HepG2 (cell line): ENCODE results near the gene C3orf18. TPM values are rescaled to one million over a fixed set of nuclear protein-coding genes. Genes with fewer than 3 reads are reported as not detected.

Experiments used
- AKAP8 ChIP-seq: sonication (generic); formaldehyde crosslinking; IDR thresholded peaks from 2 replicates; pipeline ENCODE4 v1.5.1; 2020; ENCODE audit warnings: mild to moderate bottlenecking, missing genetic modification reagents
- ATF5 ChIP-seq: sonication (generic); formaldehyde crosslinking; IDR thresholded peaks from 2 replicates; pipeline ENCODE4 v1.4.0; 2020; ENCODE audit warnings: mild to moderate bottlenecking, low read depth, missing genetic modification reagents
- BCL6 ChIP-seq: IDR thresholded peaks from 2 replicates; pipeline ENCODE4 v1.6.1; 2016; ENCODE audit warnings: missing genetic modification reagents, missing compliant biosample characterization
- BORCS8-MEF2B ChIP-seq: sonication (generic); formaldehyde crosslinking; IDR thresholded peaks from 2 replicates; pipeline ENCODE4 v1.8.0; 2022; ENCODE audit warnings: mild to moderate bottlenecking, missing genetic modification reagents
- ELF3 ChIP-seq: IDR thresholded peaks from 2 replicates; pipeline ENCODE4 v1.6.1; 2016; ENCODE audit warnings: missing genetic modification reagents, missing compliant biosample characterization
- HNF4G ChIP-seq, 2 experiments: sonication (generic) in 1 of 2; formaldehyde crosslinking in 1 of 2; IDR thresholded peaks; 2 replicates each; pipeline versions ENCODE4 v1.4.0 to v1.6.1; 2011 to 2020; ENCODE audit warnings: borderline replicate concordance in 2 of 2, low read depth in 2 of 2, mild to moderate bottlenecking in 2 of 2, low read length in 1 of 2, missing genetic modification reagents in 1 of 2, moderate library complexity in 1 of 2
- HOXA5 ChIP-seq: sonication (generic); formaldehyde crosslinking; IDR thresholded peaks from 2 replicates; pipeline ENCODE4 v1.4.0; 2020; ENCODE audit warnings: missing genetic modification reagents
- IKZF4 ChIP-seq: sonication (generic); formaldehyde crosslinking; IDR thresholded peaks from 2 replicates; pipeline ENCODE4 v1.5.1; 2020; ENCODE audit warnings: borderline replicate concordance, mild to moderate bottlenecking, low read depth, missing genetic modification reagents; ENCODE audit errors: not compliant biosample characterization
- KDM2A ChIP-seq: sonication (generic); formaldehyde crosslinking; IDR thresholded peaks from 2 replicates; pipeline ENCODE4 v1.4.0; 2020; ENCODE audit warnings: low read depth, missing genetic modification reagents, borderline replicate concordance
- KDM5B ChIP-seq: sonication (generic); formaldehyde crosslinking; IDR thresholded peaks from 2 replicates; pipeline ENCODE4 v1.4.0; 2020; ENCODE audit warnings: missing genetic modification reagents, mild to moderate bottlenecking, borderline replicate concordance
- KMT2A ChIP-seq: sonication (generic); formaldehyde crosslinking; IDR thresholded peaks from 2 replicates; pipeline ENCODE4 v1.4.0; 2020; ENCODE audit warnings: missing genetic modification reagents
- MEIS1 ChIP-seq: sonication (generic); formaldehyde crosslinking; IDR thresholded peaks from 2 replicates; pipeline ENCODE4 v1.9.0; 2021; ENCODE audit warnings: mild to moderate bottlenecking, missing genetic modification reagents, moderate library complexity, borderline replicate concordance
- NFE2 ChIP-seq: sonication (generic); formaldehyde crosslinking; IDR thresholded peaks from 2 replicates; pipeline ENCODE4 v1.4.0; 2020; ENCODE audit warnings: missing genetic modification reagents
- NR2F2 ChIP-seq: IDR thresholded peaks from 2 replicates; pipeline ENCODE4 v1.6.1; 2012; ENCODE audit warnings: low read depth, inconsistent platforms, borderline replicate concordance
- REPIN1 ChIP-seq: sonication (generic); formaldehyde crosslinking; IDR thresholded peaks from 2 replicates; pipeline ENCODE4 v1.8.0; 2022; ENCODE audit warnings: missing genetic modification reagents, low read depth, mild to moderate bottlenecking, borderline replicate concordance
- SMAD3 ChIP-seq: sonication (generic); formaldehyde crosslinking; IDR thresholded peaks from 2 replicates; pipeline ENCODE4 v1.4.0; 2020; ENCODE audit warnings: missing genetic modification reagents
- SMC3 ChIP-seq: IDR thresholded peaks from 2 replicates; pipeline ENCODE4 v1.6.1; 2011; ENCODE audit warnings: low read length, improper control_type of control experiment
- STAG1 ChIP-seq: sonication (generic); formaldehyde crosslinking; IDR thresholded peaks from 2 replicates; pipeline ENCODE4 v1.4.0; 2020; ENCODE audit warnings: missing genetic modification reagents
- TBX2 ChIP-seq: sonication (generic); formaldehyde crosslinking; IDR thresholded peaks from 2 replicates; pipeline ENCODE4 v1.5.0; 2020; ENCODE audit warnings: missing genetic modification reagents, mild to moderate bottlenecking, borderline replicate concordance
- TOE1 ChIP-seq: sonication (generic); formaldehyde crosslinking; IDR thresholded peaks from 2 replicates; pipeline ENCODE4 v1.4.0; 2020; ENCODE audit warnings: mild to moderate bottlenecking, missing genetic modification reagents
- TP53 ChIP-seq: sonication (generic); formaldehyde crosslinking; conservative IDR thresholded peaks from 2 replicates; pipeline ENCODE4 v1.4.0; 2020; ENCODE audit warnings: missing genetic modification reagents
- USF2 ChIP-seq, 2 experiments: sonication (generic) in 1 of 2; formaldehyde crosslinking in 1 of 2; IDR thresholded peaks; 2 replicates each; pipeline versions ENCODE4 v1.5.1 to v1.6.1; 2011 to 2020; ENCODE audit warnings: borderline replicate concordance in 1 of 2, low read depth in 1 of 2, low read length in 1 of 2, mild to moderate bottlenecking in 1 of 2, missing genetic modification reagents in 1 of 2, moderate library complexity in 1 of 2
- YY1 ChIP-seq: IDR thresholded peaks from 2 replicates; pipeline ENCODE4 v1.6.1; 2011; ENCODE audit warnings: low read length, low read depth, moderate library complexity, mild to moderate bottlenecking; ENCODE audit not compliant: insufficient read depth, insufficient replicate concordance
- ZIK1 ChIP-seq: sonication (generic); formaldehyde crosslinking; IDR thresholded peaks from 2 replicates; pipeline ENCODE4 v1.5.0; 2020; ENCODE audit warnings: mild to moderate bottlenecking, low read depth, missing genetic modification reagents, borderline replicate concordance
- ZNF3 ChIP-seq: IDR thresholded peaks from 2 replicates; pipeline ENCODE4 v1.7.0; 2017; ENCODE audit warnings: inconsistent platforms
- ZNF543 ChIP-seq: sonication (generic); formaldehyde crosslinking; IDR thresholded peaks from 2 replicates; pipeline ENCODE4 v1.4.0; 2020; ENCODE audit warnings: mild to moderate bottlenecking, missing genetic modification reagents
- ZNF598 ChIP-seq: sonication (generic); formaldehyde crosslinking; IDR thresholded peaks from 2 replicates; pipeline ENCODE4 v1.5.1; 2020; ENCODE audit warnings: mild to moderate bottlenecking, missing genetic modification reagents, borderline replicate concordance
- ZNF605 ChIP-seq: sonication (generic); formaldehyde crosslinking; IDR thresholded peaks from 2 replicates; pipeline ENCODE4 v1.8.0; 2022; ENCODE audit warnings: mild to moderate bottlenecking, missing genetic modification reagents
- ZNF768 ChIP-seq: sonication (generic); formaldehyde crosslinking; IDR thresholded peaks from 2 replicates; pipeline ENCODE4 v1.4.0; 2020; ENCODE audit warnings: missing genetic modification reagents
- ZSCAN25 ChIP-seq: sonication (generic); formaldehyde crosslinking; IDR thresholded peaks from 2 replicates; pipeline ENCODE4 v1.8.0; 2022; ENCODE audit warnings: mild to moderate bottlenecking, missing genetic modification reagents
- polyA plus RNA-seq, 8 experiments: library from polyadenylated mRNA; depleted of rRNA in 3 of 8; stranded (reverse) in 7 of 8; unstranded in 1 of 8; fragments of >200 nt; fragmentation: Illumina TruSeq in 4 of 8; extraction: Trizol in 4 of 8; gene quantifications; 2 replicates each; pipeline versions ENCODE4 v1.2.1 to v1.2.3, GENCODE V29; 2011 to 2016; ENCODE audit warnings: low read depth in 4 of 8, missing spikeins in 1 of 8, mixed read lengths in 1 of 8; ENCODE audit not compliant: insufficient read depth in 1 of 8
- total RNA-seq, 5 experiments: library from RNA; depleted of rRNA; stranded (reverse); fragments of >200 nt; fragmentation: Illumina TruSeq; extraction: Trizol; gene quantifications; 2 replicates each; pipeline ENCODE4 v1.2.3, GENCODE V29; 2016; ENCODE audit warnings: low read depth in 1 of 5

C3orf18 gene
- total and polyA plus RNA-seq, 2 of the 13 experiments (the other 11 are each of a cell fraction or from before 2014, with no cell fraction given) = 1.6 to 4.8 TPM

GRCh38 chr3:50572158-50572557, 4.6 kb upstream of the C3orf18 start (continued):
- TF ChIP-seq ZNF598 (CRISPR knock-in tag) (no peak), TBX2 (CRISPR knock-in tag) (no peak; the same call in 1 of the 2 replicates), BCL6 (CRISPR knock-in tag) (peak; percentile 95), ATF5 (CRISPR knock-in tag) (no peak), MEIS1 (CRISPR knock-in tag) (no peak), TOE1 (CRISPR knock-in tag) (no peak), AKAP8 (CRISPR knock-in tag) (no peak), ZNF3 (CRISPR knock-in tag) (no peak), NFE2 (CRISPR knock-in tag) (no peak), USF2 (IDR thresholded peaks at IDR 0.05; ENCODE audit: low read depth, low read length) (no peak), USF2 (CRISPR knock-in tag; IDR thresholded peaks at IDR 0.05; ENCODE audit: borderline replicate concordance) (no peak), SMC3 (peak; percentile 100), BORCS8-MEF2B (CRISPR knock-in tag) (no peak), KMT2A (CRISPR knock-in tag) (no peak), IKZF4 (CRISPR knock-in tag) (peak; percentile 39), KDM2A (CRISPR knock-in tag) (0 out of 2 replicates have a peak, but pooled peaks have one; percentile 24), ZNF605 (CRISPR knock-in tag) (peak; percentile 45; the same call in 1 of the 2 replicates), STAG1 (CRISPR knock-in tag) (peak; percentile 99), ZSCAN25 (no peak), ELF3 (CRISPR knock-in tag) (peak; percentile 66; the same call in 1 of the 2 replicates), SMAD3 (CRISPR knock-in tag) (0 out of 2 replicates have a peak, but pooled peaks have one; percentile 72), YY1 (peak; percentile 42), NR2F2 (0 out of 2 replicates have a peak, but pooled peaks have one; percentile 7), TP53 (CRISPR knock-in tag) (no peak), ZIK1 (no peak), KDM5B (CRISPR knock-in tag) (0 out of 2 replicates have a peak, but pooled peaks have one; percentile 32), HOXA5 (no peak), HNF4G (IDR thresholded peaks at IDR 0.05; ENCODE audit: borderline replicate concordance, low read depth, low read length) (no peak), HNF4G (CRISPR knock-in tag; IDR thresholded peaks at IDR 0.05; ENCODE audit: borderline replicate concordance, low read depth) (no peak), REPIN1 (CRISPR knock-in tag) (peak; percentile 49; the same call in 1 of the 2 replicates), ZNF768 (CRISPR knock-in tag) (no peak), ZNF543 (CRISPR knock-in tag) (no peak)
